AG09309 (cell line): ENCODE data around the gene ZNF774.

Experiments
- DNase-seq: peaks from one replicate; pipeline ENCODE4 v3.0.0-alpha.2; 2010; ENCODE audit warnings: low read depth
- H3K4me3 ChIP-seq: 2 replicates; pipeline ENCODE4 v1.5.1; 2011; ENCODE audit warnings: mild to moderate bottlenecking, low read depth, low read length, moderate library complexity; ENCODE audit not compliant: control insufficient read depth
- CTCF ChIP-seq: IDR thresholded peaks from 2 replicates; pipeline ENCODE4 v1.5.1; 2011; ENCODE audit warnings: mild to moderate bottlenecking, low read depth, low read length, inconsistent platforms; ENCODE audit not compliant: insufficient read depth, control insufficient read depth; ENCODE audit errors: missing control alignments

The ZNF774 gene

GRCh38 chr15:90382320-90382719 is 30.2 kb downstream of the ZNF774 start:
- no peak for TF ChIP-seq CTCF
- no peak for DNase-seq
- H3K4me3 ChIP-seq: no peak overlapping the region

GRCh38 chr15:90386221-90386620 is 34.1 kb downstream of the ZNF774 start:
- TF ChIP-seq CTCF: no peak
- no peak for DNase-seq
- no peak overlapping the region for H3K4me3 ChIP-seq

GRCh38 chr15:90387534-90388461 is 35.7 kb downstream of the ZNF774 start, which contains the start of gene IQGAP1:
Gene IQGAP1 (plus strand): TSS chr15:90388242. CDS start chr15:90388342, 100 bp downstream.
- H3K4me3 ChIP-seq: peak within 1 kb of the TSS; percentile 82
- TF ChIP-seq CTCF: no peak
- peak; percentile 83 for DNase-seq

- no peak for TF ChIP-seq CTCF
- peak overlapping the region; percentile 82 for H3K4me3 ChIP-seq
- no peak for DNase-seq
Measured at GRCh38 chr15:90388462-90389380, 36.6 kb downstream of the ZNF774 start.

- no peak for TF ChIP-seq CTCF
- no peak for DNase-seq
- peak overlapping the region; percentile 82 for H3K4me3 ChIP-seq
Measured at GRCh38 chr15:90389513-90389912, 37.4 kb downstream of the ZNF774 start.

- TF ChIP-seq CTCF: no peak
- no peak overlapping the region for H3K4me3 ChIP-seq
- DNase-seq: no peak
Measured at GRCh38 chr15:90393040-90393439, 41.0 kb downstream of the ZNF774 start.
